Muscle of leg (tissue), 11 donors: ENCODE measurements around the gene SKOR1. TPM values are rescaled to one million over a fixed set of nuclear protein-coding genes. Genes with fewer than 3 reads are reported as not detected.

ENCODE experiments used
- DNase-seq: peaks from one replicate; pipeline ENCODE4 v3.0.0; 2013
- H3K27ac ChIP-seq: one replicate; pipeline ENCODE4 v1.5.1; 2013; ENCODE audit warnings: mild to moderate bottlenecking, low read length, control low read depth
- H3K27me3 ChIP-seq: one replicate; pipeline ENCODE4 v1.6.1; 2013; ENCODE audit warnings: low read length; ENCODE audit not compliant: control insufficient read depth, insufficient read depth
- H3K36me3 ChIP-seq: one replicate; pipeline ENCODE4 v1.6.1; 2013; ENCODE audit warnings: low read length; ENCODE audit not compliant: control insufficient read depth, insufficient read depth
- H3K4me1 ChIP-seq: one replicate; pipeline ENCODE4 v1.6.1; 2013; ENCODE audit warnings: low read length; ENCODE audit not compliant: control insufficient read depth, insufficient read depth
- H3K4me3 ChIP-seq: one replicate; pipeline ENCODE4 v1.5.1; 2013; ENCODE audit warnings: low read length, control low read depth
- H3K9me3 ChIP-seq: replicated peaks from 2 replicates; pipeline ENCODE4 v1.6.1; 2013; ENCODE audit warnings: low read depth, low read length; ENCODE audit not compliant: control insufficient read depth
- WGBS: methylation state at CpG from one replicate; pipeline ENCODE4 v1.1.5; 2013; ENCODE audit warnings: missing lambda C conversion rate; ENCODE audit not compliant: insufficient coverage; 5-methylcytosine and 5-hydroxymethylcytosine counted together
- polyA plus RNA-seq, 8 donors: library from polyadenylated mRNA; unstranded; fragments of 120-200 nt; gene quantifications; one replicate each; pipeline versions ENCODE4 v1.2.1 to v1.2.3, GENCODE V29; 2013; ENCODE audit warnings: inconsistent platforms in 1 of 8, low replicate concordance in 1 of 8; ENCODE audit not compliant: insufficient read length in 8 of 8, insufficient read depth in 1 of 8
- total RNA-seq: library from RNA; stranded (reverse); fragments of 120-200 nt; gene quantifications from one replicate; pipeline ENCODE4 v1.2.4, GENCODE V29; 2013

SKOR1 gene
- total and polyA plus RNA-seq, 9 donors, result 0.31 to 0.67 (median 0.43) TPM

DNA sequence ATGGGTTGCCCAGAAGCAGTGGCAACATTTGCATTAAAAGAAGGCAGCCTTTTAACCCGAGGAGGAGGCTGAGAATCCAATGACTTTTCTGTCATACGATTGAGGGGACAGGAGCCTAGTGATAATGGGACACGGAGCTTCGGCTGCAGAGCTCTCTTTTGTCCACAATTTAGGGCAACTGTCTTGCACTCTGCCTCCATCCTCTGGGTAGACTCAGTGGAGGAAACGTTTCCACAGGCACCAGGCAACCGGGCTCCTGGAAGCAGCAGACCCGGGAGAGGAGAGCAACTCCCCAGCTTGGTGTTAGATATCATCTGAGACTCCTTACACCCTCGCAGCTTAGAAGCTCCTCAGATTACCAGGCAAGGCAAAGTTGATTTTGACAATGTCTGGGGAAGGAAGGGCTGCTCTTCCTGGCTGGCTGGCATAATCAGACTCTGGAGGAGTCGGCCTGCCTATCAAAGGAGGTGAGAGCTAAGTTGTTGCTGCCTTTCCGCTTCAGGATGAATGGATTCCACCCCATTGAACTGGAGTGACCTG is 58.0 kb downstream of the SKOR1 start:
- Histone ChIP-seq H3K27me3 (no peaks in the 10 kb centered on the region), H3K4me1 (peaks cover 11% of the 10 kb centered on the region), H3K4me3 (no peak overlapping the region), H3K9me3 (no peaks in the 10 kb centered on the region), H3K36me3 (no peaks in the 10 kb centered on the region), H3K27ac (no peak overlapping the region)
- DNase-seq, result no peak
- 65% methylated on average over 5 of the region's 10 CpGs for WGBS

DNA sequence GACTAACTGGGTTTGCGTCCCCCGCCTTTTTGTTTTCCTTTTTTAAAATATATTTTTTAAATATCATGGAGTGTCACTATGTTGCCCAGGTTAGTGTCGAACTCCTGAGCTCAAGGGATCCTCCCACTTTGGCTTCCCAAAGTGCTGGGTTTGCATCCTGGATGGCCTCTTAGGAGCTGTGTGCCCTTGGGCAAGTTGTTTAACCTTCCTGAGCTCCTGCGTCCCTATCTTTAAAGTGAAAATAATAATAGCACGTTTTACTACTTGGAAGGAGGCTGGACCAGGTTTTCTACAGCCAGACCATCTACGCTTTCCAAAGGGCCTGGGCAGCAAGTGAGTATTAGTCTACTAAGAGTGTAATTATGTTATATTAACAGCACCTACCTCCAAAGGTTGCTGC is 58.7 kb downstream of the SKOR1 start:
- H3K27ac ChIP-seq, result peak overlapping the region; percentile 60

More for the DNA sequence above, 58.7 kb downstream of the SKOR1 start:
- Histone ChIP-seq H3K36me3 (no peaks in the 10 kb centered on the region), H3K27me3 (no peaks in the 10 kb centered on the region), H3K4me3 (no peak overlapping the region), H3K9me3 (no peaks in the 10 kb centered on the region), H3K4me1 (peaks cover 11% of the 10 kb centered on the region)
- WGBS, result 100% methylated on average over 1 of the region's 6 CpGs
- no peak for DNase-seq

Other genes with a start within 250 kb of the SKOR1 start
- gene RNU6-1, start 14.5 kb downstream of the SKOR1 start, total RNA-seq, result not detected
- gene RNU6-1, start 14.5 kb downstream of the SKOR1 start, polyA plus RNA-seq, result not detected
- 18.8 TPM for gene PIAS1, start 228.8 kb downstream of the SKOR1 start, total RNA-seq
- gene PIAS1, start 228.8 kb downstream of the SKOR1 start, polyA plus RNA-seq, result 10 to 100 TPM; 22.8 to 31.9 (median 25.9) TPM